Stimulated activated effector memory CD8-positive, alpha-beta T cell treated with anti-CD3 and anti-CD28 coated beads, Interleukin-12 subunit alpha, Interleukin-12 subunit beta, amount 100 ng/mL, for 72 hours (primary cell): ENCODE measurements around the gene SLC16A7.

Source experiments
- ATAC-seq: fragments of 150-1000 bp; cut with Tn5 transposase; 2 replicates; pipeline ENCODE4 v1.10.0; 2021
- DNase-seq, 2 donors: peaks; one replicate each; pipeline ENCODE4 v3.0.0; 2021 to 2022; ENCODE audit warnings: low spot score in 2 of 2
- H3K27ac Mint-ChIP-seq: one replicate; pipeline ENCODE4 v1.8.0; 2022; ENCODE audit warnings: mild to moderate bottlenecking, mixed read lengths
- H3K36me3 Mint-ChIP-seq: one replicate; pipeline ENCODE4 v1.8.0; 2022; ENCODE audit warnings: mild to moderate bottlenecking, mixed read lengths
- H3K4me1 Mint-ChIP-seq: one replicate; pipeline ENCODE4 v1.8.0; 2022; ENCODE audit warnings: mixed read lengths
- H3K4me3 Mint-ChIP-seq: one replicate; pipeline ENCODE4 v1.8.0; 2022; ENCODE audit warnings: mild to moderate bottlenecking, mixed read lengths
- H3K9me3 Mint-ChIP-seq: one replicate; pipeline ENCODE4 v1.8.0; 2022; ENCODE audit warnings: mixed read lengths

The SLC16A7 gene

DNA sequence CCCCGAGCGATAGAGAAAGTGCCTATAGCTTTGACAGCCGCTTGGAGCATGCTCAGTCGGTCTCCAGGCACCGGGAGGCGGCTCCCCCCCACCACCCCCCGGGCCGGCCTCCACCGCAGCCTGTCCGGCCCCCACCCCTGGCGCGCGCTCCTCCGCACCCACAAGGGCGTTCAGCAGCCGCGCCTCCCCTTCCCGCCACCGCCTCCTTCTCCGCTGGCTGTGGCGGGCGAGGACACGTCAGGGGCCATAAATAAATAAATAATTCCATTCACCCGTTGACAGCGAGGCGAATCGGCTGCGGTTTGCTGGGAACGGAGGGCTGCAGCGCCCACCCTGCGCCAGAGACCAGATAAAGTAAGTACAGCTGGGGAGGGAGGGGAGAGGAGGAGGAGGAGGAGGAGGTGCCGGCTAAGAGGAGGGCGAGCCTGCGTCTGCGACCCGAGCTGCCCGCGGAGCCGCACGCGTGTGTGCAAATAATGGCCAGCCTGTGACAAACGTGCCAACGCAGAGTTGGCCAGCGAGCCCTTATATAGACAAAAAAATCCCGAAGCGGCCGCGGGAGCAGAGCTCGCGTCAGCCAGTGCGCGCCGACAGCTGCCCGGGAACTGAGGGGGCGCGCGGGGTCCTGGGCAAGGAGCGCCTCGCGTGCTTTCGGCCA lies at the start of gene SLC16A7:
Gene SLC16A7 (plus strand): TSS at position 147 of the 658 bp plus-strand sequence. CDS start 108,773 bp downstream, outside the sequence.
- H3K4me1 Mint-ChIP-seq = peaks cover 55% of the 10 kb centered on the region
- H3K36me3 Mint-ChIP-seq = peaks cover 24% of the 10 kb centered on the region
- peak within 1 kb of the TSS; percentile 100 for H3K27ac Mint-ChIP-seq
- DNase-seq (peak; percentile 62 to 87), ATAC-seq (peak; percentile 64)
- H3K9me3 Mint-ChIP-seq = no peaks in the 10 kb centered on the region
- peak within 1 kb of the TSS; percentile 98 for H3K4me3 Mint-ChIP-seq

DNA sequence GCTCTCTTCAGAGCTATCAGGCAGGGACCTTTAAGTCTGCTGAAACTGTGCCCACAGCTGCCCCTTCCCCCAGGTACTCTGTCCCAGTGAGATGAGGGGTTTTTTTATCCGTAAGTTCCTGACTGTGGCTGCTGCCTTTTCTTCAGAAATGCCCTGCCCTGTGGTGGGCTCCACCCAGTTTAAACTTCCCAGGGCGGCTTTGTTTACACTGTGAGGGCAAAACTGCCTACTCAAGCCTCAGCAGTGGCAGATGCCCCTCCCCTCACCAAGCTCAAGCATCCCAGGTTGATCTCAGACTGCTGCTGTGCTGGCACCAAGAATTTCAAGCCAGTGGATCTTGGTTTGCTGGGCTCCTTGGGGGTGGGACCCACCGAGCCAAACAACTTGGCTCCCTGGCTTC lies 46.9 kb upstream of the SLC16A7 start:
- Mint-ChIP-seq H3K27ac (no peak overlapping the region), H3K9me3 (no peaks in the 10 kb centered on the region), H3K4me3 (no peak overlapping the region)

GRCh38 chr12:59559696-59560095 lies 36.1 kb upstream of the SLC16A7 start:
- DNase-seq = no peak
- Mint-ChIP-seq H3K4me1 (no peaks in the 10 kb centered on the region), H3K9me3 (no peaks in the 10 kb centered on the region), H3K36me3 (no peaks in the 10 kb centered on the region), H3K4me3 (no peak overlapping the region), H3K27ac (no peak overlapping the region)
- ATAC-seq = no peak

More for the DNA sequence above, 46.9 kb upstream of the SLC16A7 start:
- Mint-ChIP-seq H3K4me1 (peaks cover 8% of the 10 kb centered on the region), H3K36me3 (no peaks in the 10 kb centered on the region)
- ATAC-seq (peak; percentile 16), DNase-seq (no peak)

- Mint-ChIP-seq H3K4me3 (no peak overlapping the region), H3K27ac (no peak overlapping the region), H3K36me3 (no peaks in the 10 kb centered on the region), H3K4me1 (no peaks in the 10 kb centered on the region), H3K9me3 (peaks cover 2% of the 10 kb centered on the region)
- ATAC-seq (no peak), DNase-seq (no peak)
Observed at GRCh38 chr12:59570145-59570544, 25.7 kb upstream of the SLC16A7 start.

DNA sequence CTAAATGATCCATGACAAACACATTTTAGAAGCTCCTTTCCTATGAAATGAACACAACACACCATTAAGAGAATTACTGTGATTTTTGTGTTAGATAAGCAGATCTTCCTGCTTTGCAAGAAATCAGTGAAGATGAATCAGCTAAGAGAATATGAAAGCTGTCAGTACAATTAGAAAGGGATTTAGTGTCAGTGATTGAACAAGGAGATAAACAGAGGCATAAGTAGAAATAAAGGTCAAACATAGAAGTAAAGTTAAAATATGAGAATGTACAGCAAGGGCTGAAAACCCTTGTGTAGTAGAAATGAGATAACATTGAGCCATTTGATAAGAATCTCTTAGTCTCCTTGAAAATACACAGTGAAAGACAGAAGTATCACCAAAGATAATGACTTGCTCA lies 21.4 kb upstream of the SLC16A7 start:
- ATAC-seq (no peak), DNase-seq (no peak)
- H3K9me3 Mint-ChIP-seq = peaks cover 2% of the 10 kb centered on the region
- H3K4me3 Mint-ChIP-seq = no peak overlapping the region
- no peak overlapping the region for H3K27ac Mint-ChIP-seq
- peaks cover 17% of the 10 kb centered on the region for H3K4me1 Mint-ChIP-seq
- no peaks in the 10 kb centered on the region for H3K36me3 Mint-ChIP-seq

DNA sequence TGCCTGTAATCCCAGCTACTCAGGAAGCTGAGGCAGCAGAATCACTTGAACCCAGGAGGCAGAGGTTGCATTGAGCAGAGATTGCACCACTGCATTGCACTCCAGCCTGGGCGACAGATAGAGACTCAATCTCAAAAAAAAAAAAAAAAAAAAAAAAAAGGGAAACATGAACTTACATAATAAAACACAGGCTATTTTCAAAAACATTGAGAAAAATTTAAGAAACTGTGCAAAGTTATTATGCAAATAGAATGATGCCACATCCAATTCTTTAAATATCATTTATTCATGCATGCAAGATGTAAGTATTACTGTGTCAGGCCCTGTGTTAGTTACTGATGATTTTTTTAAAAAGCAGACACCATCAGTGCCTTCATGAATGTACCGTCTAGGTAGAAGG lies 20.0 kb upstream of the SLC16A7 start:
- Mint-ChIP-seq H3K27ac (no peak overlapping the region), H3K4me3 (no peak overlapping the region), H3K9me3 (peaks cover 2% of the 10 kb centered on the region), H3K4me1 (peaks cover 17% of the 10 kb centered on the region), H3K36me3 (no peaks in the 10 kb centered on the region)
- ATAC-seq (no peak), DNase-seq (no peak)

DNA sequence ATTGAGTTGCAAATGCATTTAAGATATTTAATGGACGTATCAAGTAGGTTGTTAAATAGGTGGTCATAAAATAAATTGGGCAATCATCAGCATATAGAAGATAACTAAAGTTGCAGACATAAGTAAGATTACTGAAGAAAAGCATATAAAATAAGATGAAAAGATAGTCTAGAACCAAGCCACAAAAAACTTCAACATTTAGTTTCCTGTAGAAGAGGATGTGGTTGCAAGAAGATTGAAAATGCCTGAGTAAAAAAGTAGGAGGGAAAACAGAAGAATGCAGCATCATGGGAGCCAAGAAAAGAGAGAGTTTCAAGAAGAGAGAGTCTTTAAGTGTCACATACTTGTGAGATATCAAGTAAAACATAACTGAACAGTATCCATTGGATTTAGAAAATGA lies 17.6 kb upstream of the SLC16A7 start:
- no peak for ATAC-seq
- Mint-ChIP-seq H3K9me3 (no peaks in the 10 kb centered on the region), H3K36me3 (no peaks in the 10 kb centered on the region), H3K4me1 (peaks cover 23% of the 10 kb centered on the region), H3K4me3 (no peak overlapping the region), H3K27ac (no peak overlapping the region)
- DNase-seq = no peak

- Mint-ChIP-seq H3K36me3 (no peaks in the 10 kb centered on the region), H3K4me1 (peaks cover 23% of the 10 kb centered on the region), H3K9me3 (no peaks in the 10 kb centered on the region), H3K27ac (no peak overlapping the region), H3K4me3 (no peak overlapping the region)
- DNase-seq = no peak
- no peak for ATAC-seq
Observed at GRCh38 chr12:59579631-59580030, 16.2 kb upstream of the SLC16A7 start.

DNA sequence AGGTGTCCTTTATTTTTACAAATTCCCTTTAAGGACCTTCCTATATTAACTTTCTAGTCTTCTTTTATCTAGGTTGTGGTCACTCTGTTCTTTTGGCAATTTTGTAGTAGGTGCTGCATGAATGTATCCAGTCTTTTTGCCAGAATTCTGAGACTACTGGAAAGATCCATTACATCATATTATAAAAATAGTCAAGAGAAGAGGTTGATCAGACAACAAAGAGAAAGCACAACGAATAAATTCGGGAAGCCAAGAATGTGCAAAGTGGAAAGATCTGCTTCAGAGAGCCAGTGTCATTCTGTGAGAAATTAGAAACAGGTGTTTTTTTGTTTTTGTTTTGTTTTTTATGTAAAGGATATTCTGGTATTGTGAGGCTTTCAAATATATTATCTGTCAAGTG lies 15.8 kb upstream of the SLC16A7 start:
- Mint-ChIP-seq H3K9me3 (no peaks in the 10 kb centered on the region), H3K36me3 (no peaks in the 10 kb centered on the region), H3K27ac (no peak overlapping the region), H3K4me1 (peaks cover 23% of the 10 kb centered on the region), H3K4me3 (no peak overlapping the region)
- ATAC-seq (no peak), DNase-seq (no peak)

- peak; percentile 39 for ATAC-seq
- Mint-ChIP-seq H3K36me3 (no peaks in the 10 kb centered on the region), H3K27ac (peak overlapping the region; percentile 66), H3K9me3 (no peaks in the 10 kb centered on the region), H3K4me3 (no peak overlapping the region), H3K4me1 (peaks cover 12% of the 10 kb centered on the region)
- no peak for DNase-seq
Observed at GRCh38 chr12:59583003-59583712, 12.7 kb upstream of the SLC16A7 start.

- no peak for ATAC-seq
- Mint-ChIP-seq H3K36me3 (no peaks in the 10 kb centered on the region), H3K4me1 (peaks cover 6% of the 10 kb centered on the region), H3K9me3 (no peaks in the 10 kb centered on the region), H3K4me3 (no peak overlapping the region), H3K27ac (no peak overlapping the region)
- DNase-seq = no peak
Observed at GRCh38 chr12:59587710-59588109, 8.1 kb upstream of the SLC16A7 start.

DNA sequence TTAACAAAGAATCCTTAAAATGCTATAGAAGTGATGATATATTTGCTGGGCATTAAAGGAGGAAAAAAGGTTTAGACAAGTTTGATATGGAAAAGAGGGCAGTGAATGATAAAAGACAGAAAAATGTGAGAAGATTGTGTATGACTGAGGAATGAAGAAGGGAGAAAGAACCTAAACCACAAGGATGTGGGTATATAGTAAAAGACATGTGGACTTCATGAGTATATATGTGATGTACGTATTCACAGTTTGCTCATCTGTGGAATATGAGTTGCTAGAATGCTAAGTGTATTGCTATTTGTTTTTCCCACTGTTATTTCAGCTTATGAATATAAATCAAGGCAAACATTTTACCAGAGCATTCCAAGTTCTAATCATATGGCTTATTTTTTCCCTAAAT lies 2.1 kb upstream of the SLC16A7 start:
- ATAC-seq (no peak), DNase-seq (no peak)
- H3K4me1 Mint-ChIP-seq = peaks cover 36% of the 10 kb centered on the region
- no peaks in the 10 kb centered on the region for H3K9me3 Mint-ChIP-seq
- H3K4me3 Mint-ChIP-seq = no peak overlapping the region
- no peak overlapping the region for H3K27ac Mint-ChIP-seq
- peaks cover 24% of the 10 kb centered on the region for H3K36me3 Mint-ChIP-seq

- H3K4me3 Mint-ChIP-seq = peak overlapping the region; percentile 98
- ATAC-seq (no peak), DNase-seq (no peak)
- no peaks in the 10 kb centered on the region for H3K9me3 Mint-ChIP-seq
- H3K4me1 Mint-ChIP-seq = peaks cover 48% of the 10 kb centered on the region
- peak overlapping the region; percentile 100 for H3K27ac Mint-ChIP-seq
- peaks cover 24% of the 10 kb centered on the region for H3K36me3 Mint-ChIP-seq
Observed at GRCh38 chr12:59594943-59595500, 807 bp upstream of the SLC16A7 start.

DNA sequence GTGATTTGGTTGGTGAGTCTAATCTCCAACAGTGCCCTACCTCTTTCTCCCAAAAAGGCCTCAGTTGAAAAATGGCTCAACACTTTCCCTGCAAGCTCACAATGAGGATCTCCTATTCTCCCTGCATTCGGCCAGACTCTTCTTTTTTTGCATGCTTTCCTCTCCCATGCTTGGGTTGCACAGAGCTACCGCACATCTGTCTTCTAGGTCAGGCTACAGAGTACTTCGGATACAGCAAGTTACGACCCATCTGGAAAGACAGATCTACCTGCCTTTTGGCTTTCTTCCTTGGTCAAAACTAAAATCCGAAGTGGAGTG lies 305 bp upstream of the SLC16A7 start:
- Mint-ChIP-seq H3K4me3 (peak overlapping the region; percentile 98), H3K4me1 (peaks cover 53% of the 10 kb centered on the region), H3K36me3 (peaks cover 24% of the 10 kb centered on the region), H3K9me3 (no peaks in the 10 kb centered on the region), H3K27ac (peak overlapping the region; percentile 100)
- DNase-seq (no peak), ATAC-seq (no peak)

- Mint-ChIP-seq H3K4me1 (peaks cover 59% of the 10 kb centered on the region), H3K4me3 (peak overlapping the region; percentile 98), H3K9me3 (no peaks in the 10 kb centered on the region), H3K36me3 (peaks cover 24% of the 10 kb centered on the region), H3K27ac (peak overlapping the region; percentile 100)
- ATAC-seq (peak; percentile 87), DNase-seq (peak; percentile 49 to 85)
Observed at GRCh38 chr12:59597385-59597781, 1.6 kb downstream of the SLC16A7 start.

DNA sequence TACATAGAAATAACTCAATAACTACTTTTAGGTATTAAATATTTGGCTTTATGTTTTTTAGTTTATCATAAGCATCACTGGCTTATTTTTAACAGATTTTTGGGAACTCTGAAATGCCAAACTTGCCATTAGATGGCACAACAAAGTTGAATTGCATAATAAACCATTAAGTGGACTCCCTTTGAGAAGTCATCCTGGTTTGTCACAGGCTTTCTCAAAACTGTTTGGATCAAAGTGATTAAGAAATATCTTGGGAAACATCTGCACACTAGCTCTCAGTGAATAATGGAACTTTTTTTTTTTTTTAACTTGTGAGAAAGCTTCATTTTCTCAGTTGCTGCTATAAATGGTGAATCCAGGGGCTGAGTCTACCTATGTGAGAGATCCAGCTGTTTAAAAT lies 4.3 kb downstream of the SLC16A7 start:
- Mint-ChIP-seq H3K36me3 (peaks cover 30% of the 10 kb centered on the region), H3K27ac (no peak overlapping the region), H3K4me1 (peaks cover 68% of the 10 kb centered on the region), H3K4me3 (no peak overlapping the region), H3K9me3 (no peaks in the 10 kb centered on the region)
- DNase-seq (no peak), ATAC-seq (no peak)
